Measurements from ENCODE around the gene VAT1.
A peak's percentile ranks its signal among the peaks of the same experiment; 100 is the strongest.
"Not testable (repeated sequence)": the region's sequence is repeated elsewhere in the genome, so short reads cannot be mapped to it uniquely, and the experiment has no call there.

Gene VAT1

GRCh38 chr17:42985225-42985624 lies 37.0 kb downstream of the VAT1 start:
- Histone ChIP-seq H3K36me3 (replicated peaks) (peaks cover 9% of the 10 kb centered on the region), H3K27me3 (replicated peaks) (no peaks in the 10 kb centered on the region), H3K4me3 (ENCODE audit: low read depth, low read length) (no peak overlapping the region), H3K27ac (no peak overlapping the region)
- no peak for DNase-seq
- no peak for TF ChIP-seq CTCF (IDR thresholded peaks at IDR 0.05; ENCODE audit: low read depth, low read length, missing control alignments)
- in situ Hi-C loops (cut with HindIII; ENCODE audit: low pct_ligation_motif_present, low sequenced_read_pairs) = no loop called here

GRCh38 chr17:42982266-42982665 lies 39.9 kb downstream of the VAT1 start:
- no peaks in the 10 kb centered on the region for H3K27me3 ChIP-seq (replicated peaks)
- DNase-seq = no peak
- no peak for TF ChIP-seq CTCF (IDR thresholded peaks at IDR 0.05; ENCODE audit: low read depth, low read length, missing control alignments)
- H3K36me3 ChIP-seq (replicated peaks) = peaks cover 3% of the 10 kb centered on the region
- in situ Hi-C loops (cut with HindIII; ENCODE audit: low pct_ligation_motif_present, low sequenced_read_pairs) = no loop called here
- no peak overlapping the region for H3K27ac ChIP-seq
- H3K4me3 ChIP-seq (ENCODE audit: low read depth, low read length) = no peak overlapping the region

- DNase-seq = peak; percentile 54
- peak overlapping the region; percentile 86 for H3K4me3 ChIP-seq (ENCODE audit: low read depth, low read length)
- H3K27me3 ChIP-seq (replicated peaks) = no peaks in the 10 kb centered on the region
- TF ChIP-seq CTCF (IDR thresholded peaks at IDR 0.05; ENCODE audit: low read depth, low read length, missing control alignments) = no peak
- H3K27ac ChIP-seq = peak overlapping the region; percentile 55
- H3K36me3 ChIP-seq (replicated peaks) = no peaks in the 10 kb centered on the region
- in situ Hi-C loops (cut with HindIII; ENCODE audit: low pct_ligation_motif_present, low sequenced_read_pairs) = no loop called here
Measured at GRCh38 chr17:42980766-42981397, 41.3 kb downstream of the VAT1 start.

GRCh38 chr17:42980274-42980765 lies 41.9 kb downstream of the VAT1 start, which contains the start of gene RUNDC1:
Gene RUNDC1 (plus strand): TSS chr17:42980565. CDS start chr17:42980577, 12 bp downstream.
- TF ChIP-seq CTCF (IDR thresholded peaks at IDR 0.05; ENCODE audit: low read depth, low read length, missing control alignments) = no peak
- in situ Hi-C loops (cut with HindIII; ENCODE audit: low pct_ligation_motif_present, low sequenced_read_pairs) = no loop called here
- no peaks in the 10 kb centered on the region for H3K36me3 ChIP-seq (replicated peaks)
- peak within 1 kb of the TSS; percentile 55 for H3K27ac ChIP-seq
- DNase-seq = peak; percentile 82
- peak within 1 kb of the TSS; percentile 86 for H3K4me3 ChIP-seq (ENCODE audit: low read depth, low read length)
- H3K27me3 ChIP-seq (replicated peaks) = no peaks in the 10 kb centered on the region

- peak; percentile 33 for DNase-seq
- Histone ChIP-seq H3K36me3 (replicated peaks) (no peaks in the 10 kb centered on the region), H3K4me3 (ENCODE audit: low read depth, low read length) (peak within 1 kb of the TSS; percentile 86), H3K27me3 (replicated peaks) (no peaks in the 10 kb centered on the region), H3K27ac (peak within 1 kb of the TSS; percentile 55)
- no peak for TF ChIP-seq CTCF (IDR thresholded peaks at IDR 0.05; ENCODE audit: low read depth, low read length, missing control alignments)
- in situ Hi-C loops (cut with HindIII; ENCODE audit: low pct_ligation_motif_present, low sequenced_read_pairs) = no loop called here
Measured at GRCh38 chr17:42979511-42980273, 42.5 kb downstream of the VAT1 start, which contains the start of gene PTGES3L. Gene PTGES3L (minus strand): TSS chr17:42980080. CDS start chr17:42980053, 27 bp downstream.

GRCh38 chr17:42975701-42976100 lies 46.5 kb downstream of the VAT1 start:
- H3K4me3 ChIP-seq (ENCODE audit: low read depth, low read length); H3K27me3 ChIP-seq (replicated peaks); H3K36me3 ChIP-seq (replicated peaks); DNase-seq; in situ Hi-C loops (cut with HindIII; ENCODE audit: low pct_ligation_motif_present, low sequenced_read_pairs); H3K27ac ChIP-seq: not testable (repeated sequence)
